Liver (tissue), 9 donors: Measurements from ENCODE around the gene ANKRD1. TPM values are rescaled to one million over a fixed set of nuclear protein-coding genes. Genes with fewer than 3 reads are reported as not detected.

Experiments used
- DNase-seq: peaks from one replicate; pipeline ENCODE4 v3.0.0-alpha.2; 2017; ENCODE audit warnings: low spot score
- H3K27ac ChIP-seq, 2 donors: one replicate each; pipeline ENCODE4 v1.7.0; 2013; ENCODE audit warnings: inconsistent platforms in 2 of 2, low read length in 2 of 2, control low read depth in 1 of 2, low read depth in 1 of 2, mild to moderate bottlenecking in 1 of 2
- H3K27me3 ChIP-seq, 4 donors: one replicate each; pipeline versions ENCODE4 v1.6.1 to v1.7.0; 2013; ENCODE audit warnings: low read length in 3 of 4, inconsistent platforms in 1 of 4, mild to moderate bottlenecking in 1 of 4, moderate library complexity in 1 of 4; ENCODE audit not compliant: control insufficient read depth in 4 of 4, insufficient read depth in 4 of 4
- H3K36me3 ChIP-seq, 4 donors: one replicate each; pipeline versions ENCODE4 v1.6.1 to v1.7.0; 2013; ENCODE audit warnings: low read length in 3 of 4, mild to moderate bottlenecking in 3 of 4, low read depth in 1 of 4, moderate library complexity in 1 of 4; ENCODE audit not compliant: control insufficient read depth in 4 of 4, insufficient read depth in 3 of 4
- H3K4me1 ChIP-seq, 4 donors: one replicate each; pipeline versions ENCODE4 v1.6.1 to v1.7.0; 2013; ENCODE audit warnings: low read length in 3 of 4, mild to moderate bottlenecking in 3 of 4, moderate library complexity in 1 of 4; ENCODE audit not compliant: control insufficient read depth in 4 of 4, insufficient read depth in 4 of 4
- H3K4me3 ChIP-seq, 3 donors: one replicate each; pipeline versions ENCODE4 v1.6.1 to v1.7.0; 2013; ENCODE audit warnings: low read length in 3 of 3, control low read depth in 1 of 3, low read depth in 1 of 3, mild to moderate bottlenecking in 1 of 3
- H3K9ac ChIP-seq, 2 donors: one replicate each; pipeline ENCODE4 v1.7.0; 2013; ENCODE audit warnings: low read length in 2 of 2, mild to moderate bottlenecking in 2 of 2, moderate library complexity in 2 of 2, control low read depth in 1 of 2, low read depth in 1 of 2
- H3K9me3 ChIP-seq, 4 donors: one replicate each; pipeline versions ENCODE4 v1.6.1 to v1.7.0; 2013; ENCODE audit warnings: low read length in 3 of 4; ENCODE audit not compliant: control insufficient read depth in 4 of 4
- EGR1 ChIP-seq, 2 donors: IDR thresholded peaks; 2 replicates each; pipeline ENCODE4 v1.6.1; 2016 to 2018; ENCODE audit warnings: antibody characterized with exemption in 2 of 2, low read depth in 2 of 2
- FOXA1 ChIP-seq: IDR thresholded peaks from 2 replicates; pipeline ENCODE4 v1.6.1; 2016; ENCODE audit warnings: antibody characterized with exemption
- FOXA2 ChIP-seq: IDR thresholded peaks from 2 replicates; pipeline ENCODE4 v1.6.1; 2016; ENCODE audit warnings: antibody characterized with exemption
- GABPA ChIP-seq, 2 donors: IDR thresholded peaks in 1 of 2; conservative IDR thresholded peaks in 1 of 2; 2 replicates each; pipeline ENCODE4 v1.6.1; 2016; ENCODE audit warnings: antibody characterized with exemption in 2 of 2, mild to moderate bottlenecking in 1 of 2, moderate library complexity in 1 of 2
- HNF4A ChIP-seq, 2 donors: conservative IDR thresholded peaks; 2 replicates each; pipeline ENCODE4 v1.6.1; 2016; ENCODE audit warnings: antibody characterized with exemption in 2 of 2, mild to moderate bottlenecking in 2 of 2
- HNF4G ChIP-seq: IDR thresholded peaks from 2 replicates; pipeline ENCODE4 v1.6.1; 2016; ENCODE audit warnings: antibody characterized with exemption
- JUND ChIP-seq, 2 donors: IDR thresholded peaks; 2 replicates each; pipeline ENCODE4 v1.6.1; 2016; ENCODE audit warnings: antibody characterized with exemption in 2 of 2
- MAX ChIP-seq: IDR thresholded peaks from 2 replicates; pipeline ENCODE4 v1.6.1; 2016; ENCODE audit warnings: antibody characterized with exemption
- NR2F2 ChIP-seq: IDR thresholded peaks from 2 replicates; pipeline ENCODE4 v1.6.1; 2016; ENCODE audit warnings: antibody characterized with exemption
- RAD21 ChIP-seq, 2 donors: IDR thresholded peaks; 2 replicates each; pipeline ENCODE4 v1.6.1; 2016; ENCODE audit warnings: antibody characterized with exemption in 2 of 2, mild to moderate bottlenecking in 2 of 2
- RXRA ChIP-seq, 2 donors: IDR thresholded peaks; 2 replicates each; pipeline ENCODE4 v1.6.1; 2017 to 2018; ENCODE audit warnings: antibody characterized with exemption in 2 of 2, mild to moderate bottlenecking in 1 of 2
- SP1 ChIP-seq: IDR thresholded peaks from 2 replicates; pipeline ENCODE4 v1.6.1; 2018; ENCODE audit warnings: antibody characterized with exemption, mild to moderate bottlenecking
- TAF1 ChIP-seq: conservative IDR thresholded peaks from 2 replicates; pipeline ENCODE4 v1.6.1; 2016; ENCODE audit warnings: antibody characterized with exemption, mild to moderate bottlenecking
- YY1 ChIP-seq: IDR thresholded peaks from 2 replicates; pipeline ENCODE4 v1.6.1; 2016; ENCODE audit warnings: antibody characterized with exemption, mild to moderate bottlenecking
- polyA plus RNA-seq, 2 donors: library from polyadenylated mRNA; stranded (reverse) in 1 of 2; unstranded in 1 of 2; fragments of 200-250 nt in 1 of 2; fragments of >200 nt in 1 of 2; fragmentation: Nextera tagmentation in 1 of 2; extraction: Ambion mirVana in 1 of 2; gene quantifications; one replicate each; pipeline versions ENCODE4 v1.2.1 to v1.2.3, GENCODE V29; 2013 to 2015
- total RNA-seq, 2 donors: library from RNA; depleted of rRNA; stranded (reverse); fragments of >200 nt; gene quantifications; one replicate each; pipeline ENCODE4 v1.2.3, GENCODE V29; 2014
- TF ChIP-seq, protein P1 (sequence below): IDR thresholded peaks from 2 replicates; pipeline ENCODE4 v1.6.1; 2016; ENCODE audit warnings: antibody characterized with exemption, mild to moderate bottlenecking
- TF ChIP-seq, protein P2 (sequence below): IDR thresholded peaks from 2 replicates; pipeline ENCODE4 v1.6.1; 2016; ENCODE audit warnings: antibody characterized with exemption
- TF ChIP-seq, protein P3 (sequence below): IDR thresholded peaks from 2 replicates; pipeline ENCODE4 v1.6.1; 2016; ENCODE audit warnings: antibody characterized with exemption
- TF ChIP-seq, protein P4 (sequence below): fragments of 150-350 bp; IDR thresholded peaks from 2 replicates; pipeline ENCODE4 v1.5.1; 2017; ENCODE audit warnings: improper control_type of control experiment, low read depth, low read length; ENCODE audit not compliant: missing input control
- donor health status: healthy.
- donor health status: healthy.
- donor health status: healthy.
- donor health status: healthy.
- donor health status: healthy.

Gene ANKRD1
- total and polyA plus RNA-seq, 4 donors = 0.16 to 0.25 TPM; not detected in 2

- no peaks in the 10 kb centered on the region for H3K4me1 ChIP-seq
- H3K9me3 ChIP-seq = no peaks in the 10 kb centered on the region
- H3K4me3 ChIP-seq = no peak overlapping the region
- DNase-seq = no peak
- no peaks in the 10 kb centered on the region for H3K36me3 ChIP-seq
- no peak overlapping the region for H3K27ac ChIP-seq
- no peaks in the 10 kb centered on the region for H3K27me3 ChIP-seq
- TF ChIP-seq FOXA1 (no peak), TAF1 (no peak), HNF4G (no peak), HNF4A (conservative IDR thresholded peaks at IDR 0.05) (no peak), FOXA2 (no peak), RAD21 (IDR thresholded peaks at IDR 0.05) (no peak), JUND (IDR thresholded peaks at IDR 0.05) (no peak), RXRA (IDR thresholded peaks at IDR 0.05) (no peak), MAX (no peak), YY1 (no peak), SP1 (no peak), NR2F2 (no peak), GABPA (IDR thresholded peaks at IDR 0.05 in 1 of 2, conservative IDR thresholded peaks at IDR 0.05 in 1 of 2) (no peak), EGR1 (IDR thresholded peaks at IDR 0.05; ENCODE audit: low read depth in 2 of 2) (no peak)
- TF ChIP-seq, protein P1, sequence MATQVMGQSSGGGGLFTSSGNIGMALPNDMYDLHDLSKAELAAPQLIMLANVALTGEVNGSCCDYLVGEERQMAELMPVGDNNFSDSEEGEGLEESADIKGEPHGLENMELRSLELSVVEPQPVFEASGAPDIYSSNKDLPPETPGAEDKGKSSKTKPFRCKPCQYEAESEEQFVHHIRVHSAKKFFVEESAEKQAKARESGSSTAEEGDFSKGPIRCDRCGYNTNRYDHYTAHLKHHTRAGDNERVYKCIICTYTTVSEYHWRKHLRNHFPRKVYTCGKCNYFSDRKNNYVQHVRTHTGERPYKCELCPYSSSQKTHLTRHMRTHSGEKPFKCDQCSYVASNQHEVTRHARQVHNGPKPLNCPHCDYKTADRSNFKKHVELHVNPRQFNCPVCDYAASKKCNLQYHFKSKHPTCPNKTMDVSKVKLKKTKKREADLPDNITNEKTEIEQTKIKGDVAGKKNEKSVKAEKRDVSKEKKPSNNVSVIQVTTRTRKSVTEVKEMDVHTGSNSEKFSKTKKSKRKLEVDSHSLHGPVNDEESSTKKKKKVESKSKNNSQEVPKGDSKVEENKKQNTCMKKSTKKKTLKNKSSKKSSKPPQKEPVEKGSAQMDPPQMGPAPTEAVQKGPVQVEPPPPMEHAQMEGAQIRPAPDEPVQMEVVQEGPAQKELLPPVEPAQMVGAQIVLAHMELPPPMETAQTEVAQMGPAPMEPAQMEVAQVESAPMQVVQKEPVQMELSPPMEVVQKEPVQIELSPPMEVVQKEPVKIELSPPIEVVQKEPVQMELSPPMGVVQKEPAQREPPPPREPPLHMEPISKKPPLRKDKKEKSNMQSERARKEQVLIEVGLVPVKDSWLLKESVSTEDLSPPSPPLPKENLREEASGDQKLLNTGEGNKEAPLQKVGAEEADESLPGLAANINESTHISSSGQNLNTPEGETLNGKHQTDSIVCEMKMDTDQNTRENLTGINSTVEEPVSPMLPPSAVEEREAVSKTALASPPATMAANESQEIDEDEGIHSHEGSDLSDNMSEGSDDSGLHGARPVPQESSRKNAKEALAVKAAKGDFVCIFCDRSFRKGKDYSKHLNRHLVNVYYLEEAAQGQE = no peak
- TF ChIP-seq, protein P2, sequence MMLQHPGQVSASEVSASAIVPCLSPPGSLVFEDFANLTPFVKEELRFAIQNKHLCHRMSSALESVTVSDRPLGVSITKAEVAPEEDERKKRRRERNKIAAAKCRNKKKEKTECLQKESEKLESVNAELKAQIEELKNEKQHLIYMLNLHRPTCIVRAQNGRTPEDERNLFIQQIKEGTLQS = no peak
- TF ChIP-seq, protein P3, sequence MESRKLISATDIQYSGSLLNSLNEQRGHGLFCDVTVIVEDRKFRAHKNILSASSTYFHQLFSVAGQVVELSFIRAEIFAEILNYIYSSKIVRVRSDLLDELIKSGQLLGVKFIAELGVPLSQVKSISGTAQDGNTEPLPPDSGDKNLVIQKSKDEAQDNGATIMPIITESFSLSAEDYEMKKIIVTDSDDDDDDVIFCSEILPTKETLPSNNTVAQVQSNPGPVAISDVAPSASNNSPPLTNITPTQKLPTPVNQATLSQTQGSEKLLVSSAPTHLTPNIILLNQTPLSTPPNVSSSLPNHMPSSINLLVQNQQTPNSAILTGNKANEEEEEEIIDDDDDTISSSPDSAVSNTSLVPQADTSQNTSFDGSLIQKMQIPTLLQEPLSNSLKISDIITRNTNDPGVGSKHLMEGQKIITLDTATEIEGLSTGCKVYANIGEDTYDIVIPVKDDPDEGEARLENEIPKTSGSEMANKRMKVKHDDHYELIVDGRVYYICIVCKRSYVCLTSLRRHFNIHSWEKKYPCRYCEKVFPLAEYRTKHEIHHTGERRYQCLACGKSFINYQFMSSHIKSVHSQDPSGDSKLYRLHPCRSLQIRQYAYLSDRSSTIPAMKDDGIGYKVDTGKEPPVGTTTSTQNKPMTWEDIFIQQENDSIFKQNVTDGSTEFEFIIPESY = no peak
- TF ChIP-seq, protein P4, sequence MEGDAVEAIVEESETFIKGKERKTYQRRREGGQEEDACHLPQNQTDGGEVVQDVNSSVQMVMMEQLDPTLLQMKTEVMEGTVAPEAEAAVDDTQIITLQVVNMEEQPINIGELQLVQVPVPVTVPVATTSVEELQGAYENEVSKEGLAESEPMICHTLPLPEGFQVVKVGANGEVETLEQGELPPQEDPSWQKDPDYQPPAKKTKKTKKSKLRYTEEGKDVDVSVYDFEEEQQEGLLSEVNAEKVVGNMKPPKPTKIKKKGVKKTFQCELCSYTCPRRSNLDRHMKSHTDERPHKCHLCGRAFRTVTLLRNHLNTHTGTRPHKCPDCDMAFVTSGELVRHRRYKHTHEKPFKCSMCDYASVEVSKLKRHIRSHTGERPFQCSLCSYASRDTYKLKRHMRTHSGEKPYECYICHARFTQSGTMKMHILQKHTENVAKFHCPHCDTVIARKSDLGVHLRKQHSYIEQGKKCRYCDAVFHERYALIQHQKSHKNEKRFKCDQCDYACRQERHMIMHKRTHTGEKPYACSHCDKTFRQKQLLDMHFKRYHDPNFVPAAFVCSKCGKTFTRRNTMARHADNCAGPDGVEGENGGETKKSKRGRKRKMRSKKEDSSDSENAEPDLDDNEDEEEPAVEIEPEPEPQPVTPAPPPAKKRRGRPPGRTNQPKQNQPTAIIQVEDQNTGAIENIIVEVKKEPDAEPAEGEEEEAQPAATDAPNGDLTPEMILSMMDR = no peak
- no peak overlapping the region for H3K9ac ChIP-seq
Observed at GRCh38 chr10:90960355-90960814, 39.5 kb upstream of the ANKRD1 start.
